Hypothalamus (tissue), 51 donors: ENCODE data around the gene CCND3.

Experiments
- DNase-seq, 51 donors: peaks; one replicate each; lab custom pipeline; 2025; lab: John Stamatoyannopoulos, UW

CCND3 gene

GRCh38 chr6:41941280-41942066 lies at the start of gene CCND3:
CCND3 (minus strand) TSS chr6:41941808; CDS start chr6:41941649, 159 bp downstream.
- DNase-seq: peak in 50 of 51 donors; percentile 39 to 93 (median 82)

GRCh38 chr6:41986339-41986738 lies 44.7 kb upstream of the CCND3 start:
- DNase-seq: no peak

GRCh38 chr6:41984623-41985022 lies 43.0 kb upstream of the CCND3 start:
- DNase-seq: no peak

GRCh38 chr6:41976794-41977484 lies 35.3 kb upstream of the CCND3 start:
- DNase-seq: no peak

GRCh38 chr6:41975276-41975675 lies 33.7 kb upstream of the CCND3 start:
- DNase-seq: peak in 1 of 51 donors; percentile 2

- DNase-seq: no peak
Measured at GRCh38 chr6:41974281-41974825, 32.7 kb upstream of the CCND3 start.

- no peak for DNase-seq
Measured at GRCh38 chr6:41972826-41973225, 31.2 kb upstream of the CCND3 start.

GRCh38 chr6:41970436-41970846 lies 28.8 kb upstream of the CCND3 start:
- DNase-seq: peak in 3 of 51 donors; percentile 1 to 8 (median 7)

- DNase-seq: no peak
Measured at GRCh38 chr6:41967312-41968287, 26.0 kb upstream of the CCND3 start.

GRCh38 chr6:41966961-41967311 lies 25.3 kb upstream of the CCND3 start:
- DNase-seq: no peak

- DNase-seq: no peak
Measured at GRCh38 chr6:41966214-41966920, 24.8 kb upstream of the CCND3 start.

GRCh38 chr6:41965429-41966213 lies 24.0 kb upstream of the CCND3 start:
- no peak for DNase-seq

GRCh38 chr6:41964201-41964887 lies 22.7 kb upstream of the CCND3 start:
- no peak for DNase-seq

- no peak for DNase-seq
Measured at GRCh38 chr6:41963371-41963770, 21.8 kb upstream of the CCND3 start.

- no peak for DNase-seq
Measured at GRCh38 chr6:41960028-41960427, 18.4 kb upstream of the CCND3 start.

- DNase-seq: no peak
Measured at GRCh38 chr6:41958022-41958856, 16.6 kb upstream of the CCND3 start.

GRCh38 chr6:41957117-41957516 lies 15.5 kb upstream of the CCND3 start:
- no peak for DNase-seq

- DNase-seq: no peak
Measured at GRCh38 chr6:41955412-41955811, 13.8 kb upstream of the CCND3 start.
